Measurements from ENCODE around the gene P2RY6.

GRCh38 chr11:73347067-73347466 is 74.9 kb downstream of the P2RY6 start:
- TF ChIP-seq CTCF (conservative IDR thresholded peaks at IDR 0.05) (no peak), EZH2 (IDR thresholded peaks at IDR 0.05; ENCODE audit: low read depth) (no peak)
